Measurements from ENCODE around the gene NDUFA9.

GRCh38 chr12:4630262-4630661, 18.7 kb upstream of the NDUFA9 start:
- TF ChIP-seq, protein P1, sequence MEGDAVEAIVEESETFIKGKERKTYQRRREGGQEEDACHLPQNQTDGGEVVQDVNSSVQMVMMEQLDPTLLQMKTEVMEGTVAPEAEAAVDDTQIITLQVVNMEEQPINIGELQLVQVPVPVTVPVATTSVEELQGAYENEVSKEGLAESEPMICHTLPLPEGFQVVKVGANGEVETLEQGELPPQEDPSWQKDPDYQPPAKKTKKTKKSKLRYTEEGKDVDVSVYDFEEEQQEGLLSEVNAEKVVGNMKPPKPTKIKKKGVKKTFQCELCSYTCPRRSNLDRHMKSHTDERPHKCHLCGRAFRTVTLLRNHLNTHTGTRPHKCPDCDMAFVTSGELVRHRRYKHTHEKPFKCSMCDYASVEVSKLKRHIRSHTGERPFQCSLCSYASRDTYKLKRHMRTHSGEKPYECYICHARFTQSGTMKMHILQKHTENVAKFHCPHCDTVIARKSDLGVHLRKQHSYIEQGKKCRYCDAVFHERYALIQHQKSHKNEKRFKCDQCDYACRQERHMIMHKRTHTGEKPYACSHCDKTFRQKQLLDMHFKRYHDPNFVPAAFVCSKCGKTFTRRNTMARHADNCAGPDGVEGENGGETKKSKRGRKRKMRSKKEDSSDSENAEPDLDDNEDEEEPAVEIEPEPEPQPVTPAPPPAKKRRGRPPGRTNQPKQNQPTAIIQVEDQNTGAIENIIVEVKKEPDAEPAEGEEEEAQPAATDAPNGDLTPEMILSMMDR (IDR thresholded peaks at IDR 0.05), result no peak
- TF ChIP-seq HMGXB4 (CRISPR knock-in tag; IDR thresholded peaks at IDR 0.05; ENCODE audit: borderline replicate concordance) (no peak), KDM5A (IDR thresholded peaks at IDR 0.05) (no peak), NR3C1 (IDR thresholded peaks at IDR 0.05) (no peak), RFX5 (IDR thresholded peaks at IDR 0.05) (no peak), MAX (IDR thresholded peaks at IDR 0.05) (no peak), PHF8 (IDR thresholded peaks at IDR 0.05; ENCODE audit: borderline replicate concordance, low read depth) (no peak), POLR2A (IDR thresholded peaks at IDR 0.05; ENCODE audit: low read length) (no peak), CEBPB (IDR thresholded peaks at IDR 0.05) (no peak)
- TF ChIP-seq, protein P2, sequence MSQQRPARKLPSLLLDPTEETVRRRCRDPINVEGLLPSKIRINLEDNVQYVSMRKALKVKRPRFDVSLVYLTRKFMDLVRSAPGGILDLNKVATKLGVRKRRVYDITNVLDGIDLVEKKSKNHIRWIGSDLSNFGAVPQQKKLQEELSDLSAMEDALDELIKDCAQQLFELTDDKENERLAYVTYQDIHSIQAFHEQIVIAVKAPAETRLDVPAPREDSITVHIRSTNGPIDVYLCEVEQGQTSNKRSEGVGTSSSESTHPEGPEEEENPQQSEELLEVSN (IDR thresholded peaks at IDR 0.05; ENCODE audit: borderline replicate concordance, low read depth), result no peak
